Measurements from ENCODE around the gene NFKBIE. TPM values are rescaled to one million over a fixed set of nuclear protein-coding genes. Genes with fewer than 3 reads are reported as not detected.
A peak's percentile ranks its signal among the peaks of the same experiment; 100 is the strongest.

Gene NFKBIE
- total RNA-seq, 6 experiments from 2014 or later = 4.2 to 6.7 (median 5.8) TPM

GRCh38 chr6:44237813-44238433, 27.4 kb downstream of the NFKBIE start:
- Mint-ChIP-seq H3K27me3 (ENCODE audit: insufficient read depth) (peaks cover 4% of the 10 kb centered on the region), H3K9me3 (no peaks in the 10 kb centered on the region), H3K4me1 (ENCODE audit: low read depth) (peaks cover 50% of the 10 kb centered on the region), H3K27ac (peak overlapping the region; percentile 96), H3K36me3 (ENCODE audit: low read depth) (no peaks in the 10 kb centered on the region), H3K4me3 (peak overlapping the region; percentile 86)
- no peak for DNase-seq
- TF ChIP-seq CTCF (IDR thresholded peaks at IDR 0.05) = peak; percentile 99

DNA sequence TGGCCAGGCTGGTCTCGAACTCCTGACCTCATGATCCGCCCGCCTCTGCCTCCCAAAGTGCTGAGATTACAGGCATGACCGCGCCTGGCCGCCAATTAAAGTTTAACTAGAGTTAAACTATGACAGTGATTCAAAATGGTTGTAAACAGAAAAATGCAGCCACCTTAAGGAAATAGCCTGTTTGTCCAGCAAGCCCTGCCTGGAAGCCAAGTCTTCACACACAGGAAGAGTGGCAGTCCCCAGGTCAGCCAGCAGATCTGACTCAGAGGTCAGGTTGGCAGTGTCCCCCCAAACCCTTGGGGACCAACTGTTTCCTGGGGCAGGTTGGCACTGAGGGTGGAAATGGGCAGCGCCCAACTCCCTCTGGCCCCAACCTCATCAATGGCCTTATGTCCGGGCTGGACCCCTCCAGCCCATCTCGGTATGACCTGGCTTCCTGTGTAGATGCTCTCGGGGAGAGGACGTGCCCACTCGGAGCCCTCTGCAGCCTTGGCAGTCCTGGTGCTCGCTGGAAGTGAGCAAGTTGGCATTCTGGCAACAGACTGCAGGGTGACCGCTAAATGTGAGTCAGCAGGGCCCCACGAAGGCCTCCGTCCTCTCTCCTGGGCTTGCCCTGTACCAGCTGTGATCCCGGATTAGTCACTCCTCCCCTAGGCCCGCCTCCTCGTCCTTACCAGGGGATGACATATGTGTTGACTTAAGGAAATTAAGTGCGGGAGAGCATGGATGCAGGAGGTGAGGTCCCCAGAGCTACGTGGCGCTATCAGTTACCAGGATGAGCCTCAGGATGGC, 28.1 kb downstream of the NFKBIE start:
- Mint-ChIP-seq H3K9me3 (no peaks in the 10 kb centered on the region), H3K27ac (peak overlapping the region; percentile 96), H3K4me3 (peak overlapping the region; percentile 86), H3K27me3 (ENCODE audit: insufficient read depth) (peaks cover 2% of the 10 kb centered on the region), H3K4me1 (ENCODE audit: low read depth) (peaks cover 50% of the 10 kb centered on the region), H3K36me3 (ENCODE audit: low read depth) (no peaks in the 10 kb centered on the region)
- peak; percentile 98 for DNase-seq
- TF ChIP-seq CTCF (IDR thresholded peaks at IDR 0.05) = no peak

DNA sequence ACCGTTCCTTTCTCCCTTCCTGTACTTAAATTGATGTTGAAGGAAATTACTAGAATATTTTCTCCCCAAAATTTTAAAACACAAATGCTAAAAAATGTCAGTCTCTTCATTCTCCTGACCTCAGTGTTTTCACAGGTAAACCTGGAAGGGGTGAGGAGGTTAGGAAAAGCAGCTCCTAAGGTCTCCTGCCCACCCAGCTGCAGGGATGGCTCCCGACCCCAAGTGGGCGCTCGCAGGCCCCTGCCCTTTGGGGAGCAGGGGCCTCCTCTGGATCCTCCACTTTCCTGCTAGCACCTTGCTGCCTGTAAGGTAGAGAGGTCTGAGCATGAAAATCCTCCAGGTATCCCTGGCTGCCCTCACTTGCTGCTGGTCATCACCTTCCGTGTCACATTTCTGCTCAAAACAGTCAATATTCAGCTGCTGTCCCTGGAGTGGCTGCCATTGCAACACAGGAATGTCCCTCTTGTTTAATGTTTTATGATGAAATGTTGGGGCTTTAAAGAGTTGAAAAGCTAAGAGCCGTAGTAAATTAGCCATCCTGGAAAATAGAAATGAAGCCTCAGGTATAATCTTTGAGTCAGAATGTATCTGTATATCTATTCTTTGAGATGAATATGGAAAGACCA, 29.3 kb downstream of the NFKBIE start:
- no peak for TF ChIP-seq CTCF (IDR thresholded peaks at IDR 0.05)
- Mint-ChIP-seq H3K36me3 (ENCODE audit: low read depth) (no peaks in the 10 kb centered on the region), H3K27me3 (ENCODE audit: insufficient read depth) (peaks cover 2% of the 10 kb centered on the region), H3K9me3 (no peaks in the 10 kb centered on the region), H3K4me1 (ENCODE audit: low read depth) (peaks cover 52% of the 10 kb centered on the region), H3K4me3 (no peak overlapping the region), H3K27ac (no peak overlapping the region)
- DNase-seq = no peak

- TF ChIP-seq CTCF (IDR thresholded peaks at IDR 0.05) = no peak
- Mint-ChIP-seq H3K27ac (peak overlapping the region; percentile 87), H3K4me1 (ENCODE audit: low read depth) (peaks cover 57% of the 10 kb centered on the region), H3K9me3 (no peaks in the 10 kb centered on the region), H3K36me3 (ENCODE audit: low read depth) (no peaks in the 10 kb centered on the region), H3K27me3 (ENCODE audit: insufficient read depth) (peaks cover 2% of the 10 kb centered on the region), H3K4me3 (no peak overlapping the region)
- no peak for DNase-seq
Measured at GRCh38 chr6:44235269-44235668, 30.1 kb downstream of the NFKBIE start.

GRCh38 chr6:44234101-44235025, 31.0 kb downstream of the NFKBIE start:
- Mint-ChIP-seq H3K36me3 (ENCODE audit: low read depth) (no peaks in the 10 kb centered on the region), H3K27ac (peak overlapping the region; percentile 87), H3K4me1 (ENCODE audit: low read depth) (peaks cover 57% of the 10 kb centered on the region), H3K4me3 (no peak overlapping the region), H3K27me3 (ENCODE audit: insufficient read depth) (peaks cover 2% of the 10 kb centered on the region), H3K9me3 (no peaks in the 10 kb centered on the region)
- DNase-seq = peak; percentile 75
- TF ChIP-seq CTCF (IDR thresholded peaks at IDR 0.05) = peak; percentile 78

All from HFFc6 (cell line).